ENCODE data around the gene FZD10. TPM values are rescaled to one million over a fixed set of nuclear protein-coding genes. Genes with fewer than 3 reads are reported as not detected.

The FZD10 gene
- total RNA-seq, 2 experiments from 2014 or later = not detected

- Histone ChIP-seq H3K4me3 (ENCODE audit: low read length) (no peak overlapping the region), H3K27ac (ENCODE audit: low read depth in 1 of 2, low read length in 2 of 2) (no peak overlapping the region), H3K36me3 (ENCODE audit: insufficient read depth, low read length) (no peaks in the 10 kb centered on the region), H3K27me3 (ENCODE audit: control insufficient read depth in 1 of 2, insufficient read depth in 2 of 2, low read length in 2 of 2) (peaks cover 52 to 57% of the 10 kb centered on the region in 2 experiments), H3K9me3 (ENCODE audit: control insufficient read depth in 1 of 2, insufficient read depth in 1 of 2, low read length in 2 of 2) (peaks cover 0 to 27% of the 10 kb centered on the region in 2 experiments), H3K4me1 (ENCODE audit: insufficient read depth, low read length) (peaks cover 12% of the 10 kb centered on the region)
- H3K9me3 Mint-ChIP-seq = no peaks in the 10 kb centered on the region
- ChIA-PET CTCF (no interaction called here), POLR2A (no interaction called here)
- no peak overlapping the region for H3K4me3 Mint-ChIP-seq
- no peak for DNase-seq
- peaks cover 61% of the 10 kb centered on the region for H3K27me3 Mint-ChIP-seq
- no peak for ATAC-seq (ENCODE audit: poor library complexity)
- H3K27ac Mint-ChIP-seq = no peak overlapping the region
- no peaks in the 10 kb centered on the region for H3K4me1 Mint-ChIP-seq (ENCODE audit: low read depth)
- H3K36me3 Mint-ChIP-seq (ENCODE audit: low read depth) = no peaks in the 10 kb centered on the region
- no peak for TF ChIP-seq CTCF (IDR thresholded peaks at IDR 0.05)
- intact Hi-C loops (cut with DNase I, micrococcal nuclease) = no loop called here
Measured at GRCh38 chr12:130164216-130164542, 1.9 kb downstream of the FZD10 start.

GRCh38 chr12:130164936-130165335 lies 2.7 kb downstream of the FZD10 start:
- H3K27ac Mint-ChIP-seq = no peak overlapping the region
- CTCF ChIA-PET = no interaction called here
- no peak for TF ChIP-seq CTCF (IDR thresholded peaks at IDR 0.05)
- POLR2A ChIA-PET = no interaction called here
- intact Hi-C loops (cut with DNase I, micrococcal nuclease) = no loop called here
- no peaks in the 10 kb centered on the region for H3K9me3 Mint-ChIP-seq
- ATAC-seq (ENCODE audit: poor library complexity) (no peak), DNase-seq (no peak)
- Histone ChIP-seq H3K4me1 (ENCODE audit: insufficient read depth, low read length) (peaks cover 12% of the 10 kb centered on the region), H3K27ac (ENCODE audit: low read depth in 1 of 2, low read length in 2 of 2) (no peak overlapping the region), H3K36me3 (ENCODE audit: insufficient read depth, low read length) (no peaks in the 10 kb centered on the region), H3K4me3 (ENCODE audit: low read length) (no peak overlapping the region), H3K27me3 (ENCODE audit: control insufficient read depth in 1 of 2, insufficient read depth in 2 of 2, low read length in 2 of 2) (peaks cover 46 to 50% of the 10 kb centered on the region in 2 experiments), H3K9me3 (ENCODE audit: control insufficient read depth in 1 of 2, insufficient read depth in 1 of 2, low read length in 2 of 2) (peaks cover 0 to 27% of the 10 kb centered on the region in 2 experiments)
- H3K36me3 Mint-ChIP-seq (ENCODE audit: low read depth) = no peaks in the 10 kb centered on the region
- no peaks in the 10 kb centered on the region for H3K4me1 Mint-ChIP-seq (ENCODE audit: low read depth)
- peaks cover 68% of the 10 kb centered on the region for H3K27me3 Mint-ChIP-seq
- H3K4me3 Mint-ChIP-seq = no peak overlapping the region

GRCh38 chr12:130166306-130166705 lies 4.0 kb downstream of the FZD10 start:
- POLR2A ChIA-PET = no interaction called here
- Mint-ChIP-seq H3K4me1 (ENCODE audit: low read depth) (no peaks in the 10 kb centered on the region), H3K4me3 (no peak overlapping the region), H3K27ac (no peak overlapping the region), H3K36me3 (ENCODE audit: low read depth) (no peaks in the 10 kb centered on the region), H3K27me3 (peaks cover 77% of the 10 kb centered on the region), H3K9me3 (no peaks in the 10 kb centered on the region)
- Histone ChIP-seq H3K27me3 (ENCODE audit: control insufficient read depth in 1 of 2, insufficient read depth in 2 of 2, low read length in 2 of 2) (peaks cover 36 to 41% of the 10 kb centered on the region in 2 experiments), H3K27ac (ENCODE audit: low read depth in 1 of 2, low read length in 2 of 2) (no peak overlapping the region), H3K36me3 (ENCODE audit: insufficient read depth, low read length) (no peaks in the 10 kb centered on the region), H3K4me1 (ENCODE audit: insufficient read depth, low read length) (peaks cover 6% of the 10 kb centered on the region), H3K9me3 (ENCODE audit: control insufficient read depth in 1 of 2, insufficient read depth in 1 of 2, low read length in 2 of 2) (peaks cover 0 to 21% of the 10 kb centered on the region in 2 experiments), H3K4me3 (ENCODE audit: low read length) (no peak overlapping the region)
- no peak for ATAC-seq (ENCODE audit: poor library complexity)
- no peak for DNase-seq
- TF ChIP-seq CTCF (IDR thresholded peaks at IDR 0.05) = no peak
- CTCF ChIA-PET = no interaction called here
- intact Hi-C loops (cut with DNase I, micrococcal nuclease) = no loop called here

Measured in CD4-positive, alpha-beta T cell (primary cell).